ENCODE data around the gene BTRC.

The BTRC gene

DNA sequence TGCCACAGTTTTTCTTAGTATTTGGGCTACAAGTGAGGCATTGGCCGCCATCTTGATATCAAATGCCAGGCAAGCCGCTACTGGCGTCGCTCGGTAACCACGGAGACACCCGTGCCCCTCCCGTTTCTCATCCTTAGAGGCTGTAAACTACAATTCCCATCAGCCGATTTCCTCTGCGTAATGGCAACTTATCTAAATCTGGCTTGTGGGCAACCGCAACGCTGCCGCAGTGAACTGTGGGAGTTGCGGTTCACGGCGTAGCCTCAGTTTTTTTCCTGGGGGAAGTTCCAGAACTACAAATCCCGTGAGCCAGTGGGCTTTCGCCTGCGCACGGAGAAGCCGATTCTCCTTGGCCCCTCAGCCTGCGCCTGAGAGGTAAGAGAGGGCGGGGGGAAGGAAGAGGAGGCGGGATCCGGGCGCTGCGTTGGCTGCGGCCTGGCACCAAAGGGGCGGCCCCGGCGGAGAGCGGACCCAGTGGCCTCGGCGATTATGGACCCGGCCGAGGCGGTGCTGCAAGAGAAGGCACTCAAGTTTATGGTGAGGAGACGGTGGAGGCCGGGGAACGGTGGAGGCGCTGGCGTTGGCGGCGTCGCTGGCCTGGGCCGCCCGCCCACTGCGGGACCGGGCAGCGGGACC, at the start of gene BTRC:
BTRC (plus strand) TSS at position 474 of the 636 bp plus-strand sequence; CDS start at position 490, 16 bp downstream.
- peak; percentile 95 for DNase-seq
- peak within 1 kb of the TSS; percentile 97 for H3K4me3 Mint-ChIP-seq
- peak within 1 kb of the TSS; percentile 99 for H3K27ac Mint-ChIP-seq
- peaks cover 21% of the 10 kb centered on the region for H3K4me1 Mint-ChIP-seq
- TF ChIP-seq, protein P1, sequence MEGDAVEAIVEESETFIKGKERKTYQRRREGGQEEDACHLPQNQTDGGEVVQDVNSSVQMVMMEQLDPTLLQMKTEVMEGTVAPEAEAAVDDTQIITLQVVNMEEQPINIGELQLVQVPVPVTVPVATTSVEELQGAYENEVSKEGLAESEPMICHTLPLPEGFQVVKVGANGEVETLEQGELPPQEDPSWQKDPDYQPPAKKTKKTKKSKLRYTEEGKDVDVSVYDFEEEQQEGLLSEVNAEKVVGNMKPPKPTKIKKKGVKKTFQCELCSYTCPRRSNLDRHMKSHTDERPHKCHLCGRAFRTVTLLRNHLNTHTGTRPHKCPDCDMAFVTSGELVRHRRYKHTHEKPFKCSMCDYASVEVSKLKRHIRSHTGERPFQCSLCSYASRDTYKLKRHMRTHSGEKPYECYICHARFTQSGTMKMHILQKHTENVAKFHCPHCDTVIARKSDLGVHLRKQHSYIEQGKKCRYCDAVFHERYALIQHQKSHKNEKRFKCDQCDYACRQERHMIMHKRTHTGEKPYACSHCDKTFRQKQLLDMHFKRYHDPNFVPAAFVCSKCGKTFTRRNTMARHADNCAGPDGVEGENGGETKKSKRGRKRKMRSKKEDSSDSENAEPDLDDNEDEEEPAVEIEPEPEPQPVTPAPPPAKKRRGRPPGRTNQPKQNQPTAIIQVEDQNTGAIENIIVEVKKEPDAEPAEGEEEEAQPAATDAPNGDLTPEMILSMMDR (IDR thresholded peaks at IDR 0.05), result no peak
- peaks cover 26% of the 10 kb centered on the region for H3K27me3 Mint-ChIP-seq (ENCODE audit: low read depth, poor library complexity)
- H3K9me3 Mint-ChIP-seq, result no peaks in the 10 kb centered on the region
- peaks cover 12% of the 10 kb centered on the region for H3K36me3 Mint-ChIP-seq (ENCODE audit: low read depth)

DNA sequence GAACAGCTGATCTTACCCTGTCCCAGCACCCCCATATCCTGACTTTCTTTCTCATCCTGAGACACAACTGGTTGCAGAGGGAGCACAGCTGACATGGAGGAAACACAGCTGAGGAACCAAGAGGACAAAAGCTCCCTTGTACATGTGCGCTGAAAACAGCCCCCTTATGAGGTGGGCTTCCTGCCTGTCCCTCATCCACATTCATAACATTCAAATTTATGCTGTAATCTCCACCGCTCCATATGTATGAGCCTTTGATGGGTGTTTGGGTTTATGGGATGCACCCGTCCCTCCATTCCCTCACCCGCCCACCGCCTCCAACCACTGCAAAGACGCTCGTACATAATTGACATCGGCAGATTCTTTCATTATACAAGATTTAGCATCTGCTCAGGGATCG, 49.6 kb upstream of the BTRC start:
- H3K27ac Mint-ChIP-seq, result no peak overlapping the region

DNA sequence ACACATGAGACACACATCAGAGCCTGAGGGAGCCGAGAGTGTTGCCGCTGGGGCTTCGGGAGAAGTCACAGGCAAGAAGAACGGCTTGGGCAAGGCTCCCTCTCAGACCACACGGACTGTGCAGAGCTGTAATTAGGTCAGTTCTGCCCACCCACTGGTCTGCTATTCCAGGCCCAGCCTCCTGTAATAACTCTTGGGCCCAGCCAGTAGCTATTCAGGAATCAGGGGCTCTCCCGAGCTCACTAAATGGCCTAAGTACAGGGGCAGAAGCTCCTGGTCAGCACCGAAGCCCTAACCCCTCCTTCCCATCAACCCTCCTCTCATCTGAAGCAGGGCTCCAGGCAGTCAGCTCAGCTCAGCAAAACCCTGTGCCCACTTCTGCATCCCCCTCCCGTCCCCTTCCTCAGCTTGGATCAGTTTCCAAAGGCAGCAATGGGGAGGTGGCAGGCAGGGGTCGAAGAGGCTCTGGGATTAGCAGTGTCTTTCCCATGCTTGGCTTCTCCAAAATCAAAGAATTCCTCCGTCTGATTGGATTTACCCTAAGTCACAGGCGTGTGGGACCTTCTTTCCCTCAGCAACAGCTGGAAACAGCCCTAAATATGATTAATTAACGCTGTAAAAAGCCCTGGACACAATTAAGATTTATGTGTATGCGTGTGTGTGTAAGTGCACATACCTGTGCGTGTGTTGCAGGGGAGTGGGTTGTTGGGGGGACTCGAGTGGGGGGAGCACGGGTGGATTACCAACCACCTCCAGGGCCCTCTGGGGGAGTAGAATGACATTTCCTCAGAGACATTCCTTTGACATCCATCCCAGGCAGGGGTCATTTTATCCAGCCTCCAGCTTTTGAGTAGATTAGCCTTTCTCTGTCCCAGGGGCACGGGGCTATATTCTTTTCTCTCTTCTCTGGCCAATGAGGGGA, 48.4 kb upstream of the BTRC start:
- Mint-ChIP-seq H3K4me1 (peaks cover 53% of the 10 kb centered on the region), H3K9me3 (peaks cover 8% of the 10 kb centered on the region), H3K27me3 (ENCODE audit: low read depth, poor library complexity) (peaks cover 69% of the 10 kb centered on the region), H3K36me3 (ENCODE audit: low read depth) (no peaks in the 10 kb centered on the region), H3K27ac (no peak overlapping the region), H3K4me3 (peak overlapping the region; percentile 29)
- TF ChIP-seq, protein P1 (IDR thresholded peaks at IDR 0.05), result no peak
- no peak for DNase-seq

More for the DNA sequence above, 49.6 kb upstream of the BTRC start:
- TF ChIP-seq, protein P1 (IDR thresholded peaks at IDR 0.05), result no peak
- Mint-ChIP-seq H3K9me3 (peaks cover 8% of the 10 kb centered on the region), H3K4me3 (no peak overlapping the region), H3K4me1 (peaks cover 53% of the 10 kb centered on the region), H3K36me3 (ENCODE audit: low read depth) (no peaks in the 10 kb centered on the region), H3K27me3 (ENCODE audit: low read depth, poor library complexity) (peaks cover 82% of the 10 kb centered on the region)
- DNase-seq, result no peak

DNA sequence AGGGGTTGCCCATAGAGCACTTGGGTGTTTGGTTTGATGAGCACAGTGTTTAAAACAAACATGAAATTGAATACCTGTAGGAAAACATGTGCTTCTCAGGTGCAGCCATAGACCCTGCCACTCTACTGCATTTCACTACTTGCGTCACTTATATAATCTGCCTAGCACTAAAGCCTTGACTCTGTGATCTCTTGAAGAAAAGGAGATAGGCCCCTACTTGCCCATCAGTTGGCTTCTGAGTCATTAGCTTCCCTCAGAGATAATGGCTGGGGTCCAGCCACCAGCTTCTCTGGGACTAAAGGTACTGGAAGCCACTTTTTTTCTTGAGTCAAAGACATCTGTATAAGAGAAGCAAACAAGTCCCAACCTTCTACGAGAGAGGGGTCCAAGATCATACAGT, 45.9 kb upstream of the BTRC start:
- Mint-ChIP-seq H3K4me1 (peaks cover 58% of the 10 kb centered on the region), H3K27ac (no peak overlapping the region)

DNA sequence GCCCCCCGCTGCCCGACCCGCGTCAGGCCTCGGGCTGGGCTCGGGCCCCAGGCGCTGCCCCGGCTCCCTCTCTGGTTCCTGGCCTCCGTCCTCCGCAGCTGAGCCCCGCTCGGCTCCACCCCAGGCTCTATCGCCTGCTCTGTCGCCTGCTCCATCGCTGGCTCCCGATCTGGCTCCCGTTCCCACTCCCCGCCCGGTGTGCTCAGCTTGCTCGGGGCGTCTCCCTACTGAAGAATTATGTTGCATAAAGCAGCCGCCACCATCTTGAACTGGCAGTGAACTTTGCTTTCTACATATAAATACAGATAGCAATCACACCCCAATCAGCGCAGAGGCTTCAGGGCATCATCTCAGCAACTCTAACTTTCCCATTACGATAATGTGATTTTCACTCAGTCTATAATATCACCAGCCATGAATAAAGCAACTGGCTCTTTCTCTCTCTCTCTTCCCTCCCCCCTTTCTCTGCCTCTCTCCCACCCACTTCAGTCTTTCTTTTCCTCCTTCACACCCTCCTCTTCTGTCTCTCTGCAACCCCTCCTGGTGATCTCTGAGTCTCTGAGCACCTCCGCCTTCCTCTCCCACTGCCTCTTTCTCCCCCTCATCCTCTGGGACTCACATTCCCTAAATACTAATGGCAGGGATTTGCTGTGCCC, 43.3 kb upstream of the BTRC start:
- H3K4me3 Mint-ChIP-seq, result peak overlapping the region; percentile 58
- H3K4me1 Mint-ChIP-seq, result peaks cover 33% of the 10 kb centered on the region
- TF ChIP-seq, protein P1 (IDR thresholded peaks at IDR 0.05), result no peak
- H3K27ac Mint-ChIP-seq, result no peak overlapping the region
- H3K9me3 Mint-ChIP-seq, result no peaks in the 10 kb centered on the region
- H3K36me3 Mint-ChIP-seq (ENCODE audit: low read depth), result peaks cover 6% of the 10 kb centered on the region
- peaks cover 54% of the 10 kb centered on the region for H3K27me3 Mint-ChIP-seq (ENCODE audit: low read depth, poor library complexity)
- DNase-seq, result no peak

More for the DNA sequence above, 45.9 kb upstream of the BTRC start:
- Mint-ChIP-seq H3K4me3 (no peak overlapping the region), H3K9me3 (no peaks in the 10 kb centered on the region), H3K27me3 (ENCODE audit: low read depth, poor library complexity) (peaks cover 65% of the 10 kb centered on the region), H3K36me3 (ENCODE audit: low read depth) (no peaks in the 10 kb centered on the region)
- TF ChIP-seq, protein P1 (IDR thresholded peaks at IDR 0.05), result no peak
- DNase-seq, result no peak
